Measurements from ENCODE around the gene SLC39A13.
A peak's percentile ranks its signal among the peaks of the same experiment; 100 is the strongest.

DNA sequence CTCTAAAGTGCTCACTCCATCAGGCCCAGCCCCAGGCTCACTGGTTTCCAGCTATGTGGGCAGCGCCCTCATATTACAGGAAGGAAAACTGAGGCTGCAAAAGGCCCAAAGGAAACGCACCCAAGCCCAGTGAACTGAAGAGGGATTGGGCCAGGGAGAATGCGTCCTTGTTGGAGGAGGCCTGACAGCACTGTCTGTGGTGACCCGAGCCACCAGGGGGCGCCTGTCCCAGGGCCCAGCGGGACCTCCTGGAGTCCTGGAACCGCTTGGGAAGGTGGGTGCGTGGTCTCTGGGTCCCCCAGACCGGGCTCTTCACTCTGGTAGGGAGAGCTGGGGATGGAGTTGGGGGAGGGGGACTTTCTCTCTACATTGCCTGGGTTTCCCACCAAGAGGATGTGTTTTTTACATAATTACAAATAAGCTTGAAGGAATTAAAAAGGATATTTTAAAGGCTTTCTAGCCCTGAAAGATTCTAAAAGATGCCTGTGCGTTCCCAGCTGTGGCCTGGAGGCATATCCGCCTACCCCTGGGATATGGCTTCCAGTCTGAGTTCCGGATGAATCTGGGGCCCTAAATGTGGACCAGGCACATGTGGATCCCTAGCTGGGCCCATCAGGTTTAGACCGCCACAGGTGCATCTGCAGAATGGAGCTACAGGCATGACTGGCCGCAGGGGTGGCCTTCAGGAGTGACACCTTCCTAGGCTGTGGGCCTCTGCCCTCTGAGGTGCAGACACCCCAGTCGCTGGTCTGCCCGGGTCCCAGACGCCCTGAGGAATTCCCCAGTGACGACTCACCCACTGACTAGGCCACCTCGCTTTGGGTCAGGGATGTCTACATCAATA lies 34.3 kb upstream of the SLC39A13 start:
- TF ChIP-seq, protein P1, sequence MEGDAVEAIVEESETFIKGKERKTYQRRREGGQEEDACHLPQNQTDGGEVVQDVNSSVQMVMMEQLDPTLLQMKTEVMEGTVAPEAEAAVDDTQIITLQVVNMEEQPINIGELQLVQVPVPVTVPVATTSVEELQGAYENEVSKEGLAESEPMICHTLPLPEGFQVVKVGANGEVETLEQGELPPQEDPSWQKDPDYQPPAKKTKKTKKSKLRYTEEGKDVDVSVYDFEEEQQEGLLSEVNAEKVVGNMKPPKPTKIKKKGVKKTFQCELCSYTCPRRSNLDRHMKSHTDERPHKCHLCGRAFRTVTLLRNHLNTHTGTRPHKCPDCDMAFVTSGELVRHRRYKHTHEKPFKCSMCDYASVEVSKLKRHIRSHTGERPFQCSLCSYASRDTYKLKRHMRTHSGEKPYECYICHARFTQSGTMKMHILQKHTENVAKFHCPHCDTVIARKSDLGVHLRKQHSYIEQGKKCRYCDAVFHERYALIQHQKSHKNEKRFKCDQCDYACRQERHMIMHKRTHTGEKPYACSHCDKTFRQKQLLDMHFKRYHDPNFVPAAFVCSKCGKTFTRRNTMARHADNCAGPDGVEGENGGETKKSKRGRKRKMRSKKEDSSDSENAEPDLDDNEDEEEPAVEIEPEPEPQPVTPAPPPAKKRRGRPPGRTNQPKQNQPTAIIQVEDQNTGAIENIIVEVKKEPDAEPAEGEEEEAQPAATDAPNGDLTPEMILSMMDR (IDR thresholded peaks at IDR 0.05; ENCODE audit: insufficient read depth, low read length), result peak; percentile 71
- TF ChIP-seq POLR2AphosphoS5 (IDR thresholded peaks at IDR 0.05; ENCODE audit: low read depth) (no peak), GABPA (IDR thresholded peaks at IDR 0.05; ENCODE audit: low read depth) (no peak)
- TF ChIP-seq, protein P2, sequence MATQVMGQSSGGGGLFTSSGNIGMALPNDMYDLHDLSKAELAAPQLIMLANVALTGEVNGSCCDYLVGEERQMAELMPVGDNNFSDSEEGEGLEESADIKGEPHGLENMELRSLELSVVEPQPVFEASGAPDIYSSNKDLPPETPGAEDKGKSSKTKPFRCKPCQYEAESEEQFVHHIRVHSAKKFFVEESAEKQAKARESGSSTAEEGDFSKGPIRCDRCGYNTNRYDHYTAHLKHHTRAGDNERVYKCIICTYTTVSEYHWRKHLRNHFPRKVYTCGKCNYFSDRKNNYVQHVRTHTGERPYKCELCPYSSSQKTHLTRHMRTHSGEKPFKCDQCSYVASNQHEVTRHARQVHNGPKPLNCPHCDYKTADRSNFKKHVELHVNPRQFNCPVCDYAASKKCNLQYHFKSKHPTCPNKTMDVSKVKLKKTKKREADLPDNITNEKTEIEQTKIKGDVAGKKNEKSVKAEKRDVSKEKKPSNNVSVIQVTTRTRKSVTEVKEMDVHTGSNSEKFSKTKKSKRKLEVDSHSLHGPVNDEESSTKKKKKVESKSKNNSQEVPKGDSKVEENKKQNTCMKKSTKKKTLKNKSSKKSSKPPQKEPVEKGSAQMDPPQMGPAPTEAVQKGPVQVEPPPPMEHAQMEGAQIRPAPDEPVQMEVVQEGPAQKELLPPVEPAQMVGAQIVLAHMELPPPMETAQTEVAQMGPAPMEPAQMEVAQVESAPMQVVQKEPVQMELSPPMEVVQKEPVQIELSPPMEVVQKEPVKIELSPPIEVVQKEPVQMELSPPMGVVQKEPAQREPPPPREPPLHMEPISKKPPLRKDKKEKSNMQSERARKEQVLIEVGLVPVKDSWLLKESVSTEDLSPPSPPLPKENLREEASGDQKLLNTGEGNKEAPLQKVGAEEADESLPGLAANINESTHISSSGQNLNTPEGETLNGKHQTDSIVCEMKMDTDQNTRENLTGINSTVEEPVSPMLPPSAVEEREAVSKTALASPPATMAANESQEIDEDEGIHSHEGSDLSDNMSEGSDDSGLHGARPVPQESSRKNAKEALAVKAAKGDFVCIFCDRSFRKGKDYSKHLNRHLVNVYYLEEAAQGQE (IDR thresholded peaks at IDR 0.05; ENCODE audit: insufficient replicate concordance, low read depth), result no peak

Measured in HL-60 (cell line).